HG03520 (cell line): ENCODE measurements around the gene TTF2.

Source experiments
- ATAC-seq: cut with Tn5 transposase; IDR thresholded peaks from one replicate; pipeline ENCODE4 v1.9.1; 2021; ENCODE audit warnings: mild to moderate bottlenecking, moderate library complexity; ENCODE audit not compliant: unreplicated experiment

TTF2 gene

GRCh38 chr1:117045644-117046043 is 14.5 kb upstream of the TTF2 start:
- ATAC-seq, result no peak

GRCh38 chr1:117046781-117047180 is 13.3 kb upstream of the TTF2 start:
- no peak for ATAC-seq

GRCh38 chr1:117047271-117047670 is 12.9 kb upstream of the TTF2 start:
- no peak for ATAC-seq

GRCh38 chr1:117049857-117050256 is 10.3 kb upstream of the TTF2 start:
- no peak for ATAC-seq

GRCh38 chr1:117051224-117052064 is 8.7 kb upstream of the TTF2 start:
- ATAC-seq, result peak; percentile 68

GRCh38 chr1:117054068-117054467 is 6.1 kb upstream of the TTF2 start:
- ATAC-seq, result no peak

GRCh38 chr1:117058810-117059209 is 1.3 kb upstream of the TTF2 start:
- ATAC-seq, result no peak

- ATAC-seq, result peak; percentile 27
Observed at GRCh38 chr1:117059334-117059677, 820 bp upstream of the TTF2 start.

GRCh38 chr1:117060441-117061317 is 553 bp downstream of the TTF2 start:
- ATAC-seq, result no peak

GRCh38 chr1:117061986-117062415 is 1.9 kb downstream of the TTF2 start:
- no peak for ATAC-seq

- no peak for ATAC-seq
Observed at GRCh38 chr1:117066367-117066766, 6.2 kb downstream of the TTF2 start.

GRCh38 chr1:117067533-117068370 is 7.6 kb downstream of the TTF2 start:
- ATAC-seq, result peak; percentile 52

- ATAC-seq, result no peak
Observed at GRCh38 chr1:117068580-117068979, 8.5 kb downstream of the TTF2 start.

- no peak for ATAC-seq
Observed at GRCh38 chr1:117069220-117069844, 9.2 kb downstream of the TTF2 start.

- no peak for ATAC-seq
Observed at GRCh38 chr1:117070124-117070523, 10.0 kb downstream of the TTF2 start.

GRCh38 chr1:117076648-117077047 is 16.5 kb downstream of the TTF2 start:
- ATAC-seq, result no peak

GRCh38 chr1:117077267-117077666 is 17.1 kb downstream of the TTF2 start:
- no peak for ATAC-seq

GRCh38 chr1:117079737-117080136 is 19.6 kb downstream of the TTF2 start:
- no peak for ATAC-seq

- no peak for ATAC-seq
Observed at GRCh38 chr1:117084231-117084630, 24.1 kb downstream of the TTF2 start.

GRCh38 chr1:117087686-117088085 is 27.6 kb downstream of the TTF2 start:
- no peak for ATAC-seq

- no peak for ATAC-seq
Observed at GRCh38 chr1:117089996-117090395, 29.9 kb downstream of the TTF2 start.
